Liver (tissue), 9 donors: ENCODE results near the gene ATF7. TPM values are rescaled to one million over a fixed set of nuclear protein-coding genes. Genes with fewer than 3 reads are reported as not detected.

Experiments
- DNase-seq: peaks from one replicate; pipeline ENCODE4 v3.0.0-alpha.2; 2017; ENCODE audit warnings: low spot score
- H3K27ac ChIP-seq, 2 donors: one replicate each; pipeline ENCODE4 v1.7.0; 2013; ENCODE audit warnings: inconsistent platforms in 2 of 2, low read length in 2 of 2, control low read depth in 1 of 2, low read depth in 1 of 2, mild to moderate bottlenecking in 1 of 2
- H3K27me3 ChIP-seq, 4 donors: one replicate each; pipeline versions ENCODE4 v1.6.1 to v1.7.0; 2013; ENCODE audit warnings: low read length in 3 of 4, inconsistent platforms in 1 of 4, mild to moderate bottlenecking in 1 of 4, moderate library complexity in 1 of 4; ENCODE audit not compliant: control insufficient read depth in 4 of 4, insufficient read depth in 4 of 4
- H3K36me3 ChIP-seq, 4 donors: one replicate each; pipeline versions ENCODE4 v1.6.1 to v1.7.0; 2013; ENCODE audit warnings: low read length in 3 of 4, mild to moderate bottlenecking in 3 of 4, low read depth in 1 of 4, moderate library complexity in 1 of 4; ENCODE audit not compliant: control insufficient read depth in 4 of 4, insufficient read depth in 3 of 4
- H3K4me1 ChIP-seq, 4 donors: one replicate each; pipeline versions ENCODE4 v1.6.1 to v1.7.0; 2013; ENCODE audit warnings: low read length in 3 of 4, mild to moderate bottlenecking in 3 of 4, moderate library complexity in 1 of 4; ENCODE audit not compliant: control insufficient read depth in 4 of 4, insufficient read depth in 4 of 4
- H3K4me3 ChIP-seq, 3 donors: one replicate each; pipeline versions ENCODE4 v1.6.1 to v1.7.0; 2013; ENCODE audit warnings: low read length in 3 of 3, control low read depth in 1 of 3, low read depth in 1 of 3, mild to moderate bottlenecking in 1 of 3
- H3K9ac ChIP-seq, 2 donors: one replicate each; pipeline ENCODE4 v1.7.0; 2013; ENCODE audit warnings: low read length in 2 of 2, mild to moderate bottlenecking in 2 of 2, moderate library complexity in 2 of 2, control low read depth in 1 of 2, low read depth in 1 of 2
- H3K9me3 ChIP-seq, 4 donors: one replicate each; pipeline versions ENCODE4 v1.6.1 to v1.7.0; 2013; ENCODE audit warnings: low read length in 3 of 4; ENCODE audit not compliant: control insufficient read depth in 4 of 4
- ATF3 ChIP-seq: IDR thresholded peaks from 2 replicates; pipeline ENCODE4 v1.6.1; 2016; ENCODE audit warnings: antibody characterized with exemption
- EGR1 ChIP-seq, 2 donors: IDR thresholded peaks; 2 replicates each; pipeline ENCODE4 v1.6.1; 2016 to 2018; ENCODE audit warnings: antibody characterized with exemption in 2 of 2, low read depth in 2 of 2
- FOXA2 ChIP-seq: IDR thresholded peaks from 2 replicates; pipeline ENCODE4 v1.6.1; 2016; ENCODE audit warnings: antibody characterized with exemption
- GABPA ChIP-seq, 2 donors: IDR thresholded peaks in 1 of 2; conservative IDR thresholded peaks in 1 of 2; 2 replicates each; pipeline ENCODE4 v1.6.1; 2016; ENCODE audit warnings: antibody characterized with exemption in 2 of 2, mild to moderate bottlenecking in 1 of 2, moderate library complexity in 1 of 2
- HNF4G ChIP-seq: IDR thresholded peaks from 2 replicates; pipeline ENCODE4 v1.6.1; 2016; ENCODE audit warnings: antibody characterized with exemption
- NR2F2 ChIP-seq: IDR thresholded peaks from 2 replicates; pipeline ENCODE4 v1.6.1; 2016; ENCODE audit warnings: antibody characterized with exemption
- RAD21 ChIP-seq, 2 donors: IDR thresholded peaks; 2 replicates each; pipeline ENCODE4 v1.6.1; 2016; ENCODE audit warnings: antibody characterized with exemption in 2 of 2, mild to moderate bottlenecking in 2 of 2
- RXRA ChIP-seq, 2 donors: IDR thresholded peaks; 2 replicates each; pipeline ENCODE4 v1.6.1; 2017 to 2018; ENCODE audit warnings: antibody characterized with exemption in 2 of 2, mild to moderate bottlenecking in 1 of 2
- SP1 ChIP-seq: IDR thresholded peaks from 2 replicates; pipeline ENCODE4 v1.6.1; 2018; ENCODE audit warnings: antibody characterized with exemption, mild to moderate bottlenecking
- TAF1 ChIP-seq: conservative IDR thresholded peaks from 2 replicates; pipeline ENCODE4 v1.6.1; 2016; ENCODE audit warnings: antibody characterized with exemption, mild to moderate bottlenecking
- YY1 ChIP-seq: IDR thresholded peaks from 2 replicates; pipeline ENCODE4 v1.6.1; 2016; ENCODE audit warnings: antibody characterized with exemption, mild to moderate bottlenecking
- ZBTB33 ChIP-seq: IDR thresholded peaks from 2 replicates; pipeline ENCODE4 v1.6.1; 2016; ENCODE audit warnings: antibody characterized with exemption
- WGBS: extraction: QIAGEN DNeasy Blood & Tissue Kit; methylation state at CpG from one replicate; pipeline ENCODE4 v1.1.7; 2013; 5-methylcytosine and 5-hydroxymethylcytosine counted together
- polyA plus RNA-seq, 2 donors: library from polyadenylated mRNA; stranded (reverse) in 1 of 2; unstranded in 1 of 2; fragments of 200-250 nt in 1 of 2; fragments of >200 nt in 1 of 2; fragmentation: Nextera tagmentation in 1 of 2; extraction: Ambion mirVana in 1 of 2; gene quantifications; one replicate each; pipeline versions ENCODE4 v1.2.1 to v1.2.3, GENCODE V29; 2013 to 2015
- total RNA-seq, 2 donors: library from RNA; depleted of rRNA; stranded (reverse); fragments of >200 nt; gene quantifications; one replicate each; pipeline ENCODE4 v1.2.3, GENCODE V29; 2014
- TF ChIP-seq, protein P1 (sequence below): IDR thresholded peaks from 2 replicates; pipeline ENCODE4 v1.6.1; 2016; ENCODE audit warnings: antibody characterized with exemption
- TF ChIP-seq, protein P2 (sequence below): fragments of 150-350 bp; IDR thresholded peaks from 2 replicates; pipeline ENCODE4 v1.5.1; 2017; ENCODE audit warnings: improper control_type of control experiment, low read depth, low read length; ENCODE audit not compliant: missing input control
- donor health status: healthy.
- donor health status: healthy.
- donor health status: healthy.
- donor health status: healthy.
- donor health status: healthy.

ATF7 gene
- total and polyA plus RNA-seq, 4 donors = 5.3 to 14.5 (median 9.9) TPM

DNA sequence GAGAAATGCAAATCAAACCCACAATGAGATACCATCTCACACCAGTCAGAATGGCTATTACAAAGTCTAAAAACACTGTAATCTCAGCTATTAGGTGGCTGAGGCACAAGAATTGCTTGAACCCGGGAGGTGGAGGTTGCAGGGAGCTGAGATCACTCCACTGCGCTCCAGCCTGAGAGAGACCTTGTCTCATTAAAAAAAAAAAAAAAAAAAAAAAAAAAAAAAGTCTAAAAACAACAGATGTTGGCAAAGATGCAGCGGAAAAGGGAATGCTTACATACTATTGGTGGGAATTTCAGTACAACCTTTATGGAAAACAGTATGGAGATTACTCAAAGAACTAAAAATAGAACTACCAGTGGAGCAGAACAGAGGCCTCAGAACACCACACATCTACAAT is 19.0 kb upstream of the ATF7 start:
- no peak overlapping the region for H3K4me3 ChIP-seq
- 90% methylated on average over 3 of the region's 3 CpGs for WGBS
- H3K9me3 ChIP-seq = no peaks in the 10 kb centered on the region
- no peak overlapping the region for H3K27ac ChIP-seq
- no peaks in the 10 kb centered on the region for H3K27me3 ChIP-seq
- DNase-seq = no peak
- H3K4me1 ChIP-seq = peaks cover 4 to 14% (median 11%) of the 10 kb centered on the region in 4 donors
- TF ChIP-seq ZBTB33 (no peak), YY1 (no peak), ATF3 (no peak), HNF4G (no peak), GABPA (IDR thresholded peaks at IDR 0.05 in 1 of 2, conservative IDR thresholded peaks at IDR 0.05 in 1 of 2) (no peak), RXRA (IDR thresholded peaks at IDR 0.05) (no peak), NR2F2 (no peak)
- TF ChIP-seq, protein P1, sequence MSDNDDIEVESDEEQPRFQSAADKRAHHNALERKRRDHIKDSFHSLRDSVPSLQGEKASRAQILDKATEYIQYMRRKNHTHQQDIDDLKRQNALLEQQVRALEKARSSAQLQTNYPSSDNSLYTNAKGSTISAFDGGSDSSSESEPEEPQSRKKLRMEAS = no peak
- no peak overlapping the region for H3K9ac ChIP-seq
- no peaks in the 10 kb centered on the region for H3K36me3 ChIP-seq

DNA sequence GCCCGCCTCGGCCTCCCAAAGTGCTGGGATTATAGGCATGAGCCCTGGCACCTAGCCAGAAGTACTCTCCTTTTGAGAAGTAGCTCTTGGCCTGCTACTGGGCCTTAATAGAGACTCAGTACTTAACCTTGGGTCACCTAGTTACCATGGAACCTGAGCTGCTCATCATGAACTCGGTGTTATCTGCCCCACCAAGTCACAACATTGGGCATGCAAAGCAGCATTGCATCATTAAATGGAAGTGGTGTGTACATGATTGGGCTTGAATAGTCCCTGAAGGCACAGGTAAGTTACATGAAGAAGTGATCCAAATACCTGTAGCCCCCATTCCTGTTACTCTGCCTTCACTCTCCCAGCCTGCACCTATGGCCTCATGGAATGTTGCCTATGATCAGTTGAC is 18.0 kb upstream of the ATF7 start:
- peaks cover 0 to 9% (median 5%) of the 10 kb centered on the region in 4 donors for H3K4me1 ChIP-seq
- H3K27me3 ChIP-seq = no peaks in the 10 kb centered on the region
- H3K4me3 ChIP-seq = no peak overlapping the region
- TF ChIP-seq RAD21 (IDR thresholded peaks at IDR 0.05) (no peak), SP1 (no peak), GABPA (IDR thresholded peaks at IDR 0.05 in 1 of 2, conservative IDR thresholded peaks at IDR 0.05 in 1 of 2) (no peak), FOXA2 (no peak), TAF1 (no peak), ATF3 (no peak), HNF4G (no peak), EGR1 (IDR thresholded peaks at IDR 0.05; ENCODE audit: low read depth in 2 of 2) (no peak)
- TF ChIP-seq, protein P2, sequence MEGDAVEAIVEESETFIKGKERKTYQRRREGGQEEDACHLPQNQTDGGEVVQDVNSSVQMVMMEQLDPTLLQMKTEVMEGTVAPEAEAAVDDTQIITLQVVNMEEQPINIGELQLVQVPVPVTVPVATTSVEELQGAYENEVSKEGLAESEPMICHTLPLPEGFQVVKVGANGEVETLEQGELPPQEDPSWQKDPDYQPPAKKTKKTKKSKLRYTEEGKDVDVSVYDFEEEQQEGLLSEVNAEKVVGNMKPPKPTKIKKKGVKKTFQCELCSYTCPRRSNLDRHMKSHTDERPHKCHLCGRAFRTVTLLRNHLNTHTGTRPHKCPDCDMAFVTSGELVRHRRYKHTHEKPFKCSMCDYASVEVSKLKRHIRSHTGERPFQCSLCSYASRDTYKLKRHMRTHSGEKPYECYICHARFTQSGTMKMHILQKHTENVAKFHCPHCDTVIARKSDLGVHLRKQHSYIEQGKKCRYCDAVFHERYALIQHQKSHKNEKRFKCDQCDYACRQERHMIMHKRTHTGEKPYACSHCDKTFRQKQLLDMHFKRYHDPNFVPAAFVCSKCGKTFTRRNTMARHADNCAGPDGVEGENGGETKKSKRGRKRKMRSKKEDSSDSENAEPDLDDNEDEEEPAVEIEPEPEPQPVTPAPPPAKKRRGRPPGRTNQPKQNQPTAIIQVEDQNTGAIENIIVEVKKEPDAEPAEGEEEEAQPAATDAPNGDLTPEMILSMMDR = no peak
- H3K36me3 ChIP-seq = no peaks in the 10 kb centered on the region
- no peak overlapping the region for H3K27ac ChIP-seq
- H3K9ac ChIP-seq = no peak overlapping the region
- no peak for DNase-seq
- 89% methylated on average over 3 of the region's 3 CpGs for WGBS
- H3K9me3 ChIP-seq = no peaks in the 10 kb centered on the region
